Neural cell (in vitro differentiated cells): ENCODE measurements around the gene RIMS1. TPM values are rescaled to one million over a fixed set of nuclear protein-coding genes. Genes with fewer than 3 reads are reported as not detected.

Experiments used
- H2AFZ ChIP-seq: fragments of 200-600, 300-800 bp; sonication (generic), shearing (Covaris generic); 2 replicates; pipeline ENCODE4 v1.6.0; 2014; ENCODE audit warnings: low read depth, mild to moderate bottlenecking, antibody characterized with exemption, low read length, moderate library complexity
- H3F3A ChIP-seq: fragments of 200-600 bp; shearing (Covaris generic); 2 replicates; pipeline ENCODE4 v1.6.1; 2016; ENCODE audit warnings: mild to moderate bottlenecking, moderate library complexity, mixed read lengths, antibody characterized with exemption, low read length; ENCODE audit not compliant: insufficient read depth, poor library complexity, severe bottlenecking
- H3K27ac ChIP-seq: fragments of 200-600, 300-800 bp; sonication (generic), shearing (Covaris generic); 2 replicates; pipeline ENCODE4 v1.5.1; 2014; ENCODE audit warnings: mild to moderate bottlenecking, low read length, moderate library complexity
- H3K27me3 ChIP-seq: fragments of 300-800, 200-600 bp; sonication (generic), shearing (Covaris generic); 2 replicates; pipeline ENCODE4 v1.6.0; 2014; ENCODE audit warnings: mild to moderate bottlenecking, low read depth, low read length, moderate library complexity; ENCODE audit not compliant: insufficient read depth
- H3K36me3 ChIP-seq: fragments of 300-800, 200-600 bp; sonication (generic), shearing (Covaris generic); 2 replicates; pipeline ENCODE4 v1.5.1; 2014; ENCODE audit warnings: mild to moderate bottlenecking, antibody characterized with exemption, low read length, moderate library complexity; ENCODE audit not compliant: insufficient read depth
- H3K4me2 ChIP-seq: fragments of 300-800, 200-600 bp; sonication (generic), shearing (Covaris generic); 2 replicates; pipeline ENCODE4 v1.6.0; 2014; ENCODE audit warnings: mild to moderate bottlenecking, low read length
- H3K4me3 ChIP-seq: fragments of 300-800, 200-600 bp; sonication (generic), shearing (Covaris generic); 2 replicates; pipeline ENCODE4 v1.5.1; 2014; ENCODE audit warnings: mild to moderate bottlenecking, low read length, moderate library complexity
- H3K79me2 ChIP-seq: fragments of 200-600 bp; shearing (Covaris generic); replicated peaks from 2 replicates; pipeline ENCODE4 v1.6.0; 2014; ENCODE audit warnings: mild to moderate bottlenecking, low read length, moderate library complexity; ENCODE audit not compliant: insufficient read depth
- H3K9ac ChIP-seq: fragments of 300-800, 200-600 bp; sonication (generic), shearing (Covaris generic); 2 replicates; pipeline ENCODE4 v1.6.1; 2016; ENCODE audit warnings: mild to moderate bottlenecking, low read length, mixed read lengths
- H3K9me2 ChIP-seq: fragments of 200-600 bp; shearing (Covaris generic); 2 replicates; pipeline ENCODE4 v1.6.1; 2016; ENCODE audit warnings: mild to moderate bottlenecking, low read length, mixed read lengths; ENCODE audit not compliant: insufficient read depth
- H3K9me3 ChIP-seq: fragments of 200-600, 300-800 bp; sonication (generic), shearing (Covaris generic); 2 replicates; pipeline ENCODE4 v1.6.1; 2016; ENCODE audit warnings: mild to moderate bottlenecking, mixed run types, low read length, moderate library complexity, mixed read lengths
- H4K20me1 ChIP-seq: fragments of 200-600 bp; shearing (Covaris generic); 2 replicates; pipeline ENCODE4 v1.6.1; 2016; ENCODE audit warnings: mild to moderate bottlenecking, mixed run types; ENCODE audit not compliant: insufficient read depth
- CTCF ChIP-seq: fragments of 450-650 bp; IDR thresholded peaks from 2 replicates; pipeline ENCODE4 v1.5.1; 2014; ENCODE audit warnings: antibody characterized with exemption, mild to moderate bottlenecking, moderate library complexity; ENCODE audit not compliant: poor library complexity, severe bottlenecking
- EP300 ChIP-seq: fragments of 450-650 bp; conservative IDR thresholded peaks from 2 replicates; pipeline ENCODE4 v1.6.1; 2014; ENCODE audit warnings: antibody characterized with exemption, mild to moderate bottlenecking, moderate library complexity; ENCODE audit not compliant: poor library complexity, severe bottlenecking
- EZH2 ChIP-seq: fragments of 200-600, 300-800 bp; shearing (Covaris generic), sonication (generic); IDR thresholded peaks from 2 replicates; pipeline ENCODE4 v1.6.1; 2014; ENCODE audit warnings: antibody characterized with exemption, low read length, borderline replicate concordance, mild to moderate bottlenecking; ENCODE audit not compliant: insufficient read depth, poor library complexity, severe bottlenecking
- MXI1 ChIP-seq: fragments of 450-650 bp; conservative IDR thresholded peaks from 2 replicates; pipeline ENCODE4 v1.6.1; 2014; ENCODE audit warnings: antibody characterized with exemption, mild to moderate bottlenecking; ENCODE audit not compliant: poor library complexity, severe bottlenecking
- POLR2AphosphoS5 ChIP-seq: IDR thresholded peaks from 2 replicates; pipeline ENCODE4 v1.6.1; 2012
- RAD21 ChIP-seq: fragments of 450-650 bp; conservative IDR thresholded peaks from 2 replicates; pipeline ENCODE4 v1.6.1; 2014; ENCODE audit warnings: antibody characterized with exemption, mild to moderate bottlenecking, moderate library complexity
- REST ChIP-seq: IDR thresholded peaks from 2 replicates; pipeline ENCODE4 v1.6.1; 2012; ENCODE audit warnings: borderline replicate concordance
- SMC3 ChIP-seq: fragments of 450-650 bp; conservative IDR thresholded peaks from 2 replicates; pipeline ENCODE4 v1.6.1; 2014; ENCODE audit warnings: antibody characterized with exemption, mild to moderate bottlenecking, moderate library complexity; ENCODE audit not compliant: poor library complexity
- TAF1 ChIP-seq: IDR thresholded peaks from 2 replicates; pipeline ENCODE4 v1.6.1; 2012; ENCODE audit warnings: low read depth
- polyA plus RNA-seq: library from polyadenylated mRNA; depleted of rRNA; stranded (reverse); fragments of >200 nt; gene quantifications from 2 replicates; pipeline ENCODE4 v1.2.3, GENCODE V29; 2014

The RIMS1 gene
- polyA plus RNA-seq, 1 donor from 2014 or later = 17.8 TPM

GRCh38 chr6:71855406-71855805 lies 30.9 kb upstream of the RIMS1 start:
- no peaks in the 10 kb centered on the region for H4K20me1 ChIP-seq
- no peaks in the 10 kb centered on the region for H3K27me3 ChIP-seq
- no peak overlapping the region for H3K27ac ChIP-seq

GRCh38 chr6:71879016-71879415 lies 7.3 kb upstream of the RIMS1 start:
- H3K27me3 ChIP-seq = no peaks in the 10 kb centered on the region
- H4K20me1 ChIP-seq = no peaks in the 10 kb centered on the region
- no peak overlapping the region for H2AFZ ChIP-seq
- H3K36me3 ChIP-seq = no peaks in the 10 kb centered on the region
- no peak overlapping the region for H3K27ac ChIP-seq
- H3K4me3 ChIP-seq = no peak overlapping the region
- H3K9ac ChIP-seq = no peak overlapping the region
- no peak for TF ChIP-seq EZH2
- no peak for TF ChIP-seq CTCF
- TF ChIP-seq EP300 = no peak
- TF ChIP-seq MXI1 = no peak
- no peak for TF ChIP-seq TAF1
- TF ChIP-seq POLR2AphosphoS5 = no peak
- no peak for TF ChIP-seq SMC3
- TF ChIP-seq RAD21 = no peak
- TF ChIP-seq REST = no peak
- H3K79me2 ChIP-seq = no peaks in the 10 kb centered on the region
- no peaks in the 10 kb centered on the region for H3F3A ChIP-seq
- no peak overlapping the region for H3K4me2 ChIP-seq
- no peaks in the 10 kb centered on the region for H3K9me3 ChIP-seq
- H3K9me2 ChIP-seq = no peaks in the 10 kb centered on the region

More at GRCh38 chr6:71855406-71855805, 30.9 kb upstream of the RIMS1 start:
- TF ChIP-seq CTCF (peak; percentile 33), REST (no peak)
- Histone ChIP-seq H2AFZ (no peak overlapping the region), H3K9me3 (no peaks in the 10 kb centered on the region), H3K4me2 (no peak overlapping the region), H3K9ac (no peak overlapping the region), H3K4me3 (no peak overlapping the region), H3K9me2 (no peaks in the 10 kb centered on the region), H3K79me2 (no peaks in the 10 kb centered on the region), H3K36me3 (no peaks in the 10 kb centered on the region), H3F3A (no peaks in the 10 kb centered on the region)
